Hepatocyte (in vitro differentiated cells): ENCODE measurements around the gene OSCP1.

Experiments
- CTCF ChIP-seq: fragments of 200-600 bp; sonication (generic); IDR thresholded peaks from 2 replicates; pipeline ENCODE4 v1.5.1; 2016; ENCODE audit warnings: antibody characterized with exemption, mild to moderate bottlenecking; ENCODE audit not compliant: poor library complexity
- EZH2 ChIP-seq: fragments of 200-600 bp; sonication (generic); IDR thresholded peaks from 2 replicates; pipeline ENCODE4 v1.6.1; 2016; ENCODE audit warnings: antibody characterized with exemption, mild to moderate bottlenecking, borderline replicate concordance
- EZH2phosphoT487 ChIP-seq: fragments of 200-600 bp; sonication (generic); IDR thresholded peaks from one replicate; pipeline ENCODE4 v1.6.1; 2018; ENCODE audit warnings: antibody characterized with exemption, mild to moderate bottlenecking, low read depth, moderate library complexity; ENCODE audit not compliant: unreplicated experiment, severe bottlenecking

- TF ChIP-seq CTCF (no peak), EZH2 (no peak), EZH2phosphoT487 (no peak)
Observed at GRCh38 chr1:36398370-36398977, 51.8 kb downstream of the OSCP1 start.
